Gastroesophageal sphincter (tissue), 3 donors: Measurements from ENCODE around the gene WWTR1.

Experiments
- EP300 ChIP-seq: sonication (generic); formaldehyde crosslinking; IDR thresholded peaks from one replicate; pipeline ENCODE4 v1.6.1; 2017; ENCODE audit warnings: antibody characterized with exemption, mild to moderate bottlenecking
- POLR2A ChIP-seq, 2 donors: fragments of 450-650 bp; IDR thresholded peaks; one replicate each; pipeline ENCODE4 v1.6.1; 2017; ENCODE audit warnings: antibody characterized with exemption in 2 of 2, mild to moderate bottlenecking in 2 of 2, moderate library complexity in 1 of 2
- POLR2AphosphoS5 ChIP-seq: sonication (generic); formaldehyde crosslinking; IDR thresholded peaks from one replicate; pipeline ENCODE4 v1.6.1; 2017; ENCODE audit warnings: antibody characterized with exemption
- TF ChIP-seq, protein P1 (sequence below), 4 experiments: fragments of 200-600 bp in 2 of 4; fragments of 450-650 bp in 2 of 4; sonication (generic) in 1 of 4; IDR thresholded peaks; one replicate each; pipeline ENCODE4 v1.5.1; 2017 to 2019; ENCODE audit warnings: antibody characterized with exemption in 4 of 4, mild to moderate bottlenecking in 2 of 4, moderate library complexity in 2 of 4

DNA sequence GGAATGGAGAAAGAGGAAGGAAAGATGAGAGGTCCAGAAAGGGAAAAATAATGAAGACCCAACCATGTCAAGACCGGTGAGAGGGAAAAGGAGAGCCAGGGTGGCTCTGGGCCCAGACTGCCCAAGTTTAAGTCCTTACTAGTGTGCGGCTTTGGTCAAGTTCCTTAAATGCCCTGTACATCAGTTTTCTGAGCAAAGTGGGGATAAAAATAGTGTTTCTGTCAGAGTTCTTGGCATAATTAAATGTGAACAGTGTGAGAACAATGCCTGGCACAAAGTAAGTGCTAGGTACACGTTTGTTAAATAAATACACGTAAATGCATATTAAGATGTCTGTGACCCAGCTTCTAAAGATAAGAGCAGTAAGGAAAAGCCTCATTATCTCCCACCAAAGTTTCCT, 23.8 kb downstream of the WWTR1 start:
- TF ChIP-seq, protein P1, sequence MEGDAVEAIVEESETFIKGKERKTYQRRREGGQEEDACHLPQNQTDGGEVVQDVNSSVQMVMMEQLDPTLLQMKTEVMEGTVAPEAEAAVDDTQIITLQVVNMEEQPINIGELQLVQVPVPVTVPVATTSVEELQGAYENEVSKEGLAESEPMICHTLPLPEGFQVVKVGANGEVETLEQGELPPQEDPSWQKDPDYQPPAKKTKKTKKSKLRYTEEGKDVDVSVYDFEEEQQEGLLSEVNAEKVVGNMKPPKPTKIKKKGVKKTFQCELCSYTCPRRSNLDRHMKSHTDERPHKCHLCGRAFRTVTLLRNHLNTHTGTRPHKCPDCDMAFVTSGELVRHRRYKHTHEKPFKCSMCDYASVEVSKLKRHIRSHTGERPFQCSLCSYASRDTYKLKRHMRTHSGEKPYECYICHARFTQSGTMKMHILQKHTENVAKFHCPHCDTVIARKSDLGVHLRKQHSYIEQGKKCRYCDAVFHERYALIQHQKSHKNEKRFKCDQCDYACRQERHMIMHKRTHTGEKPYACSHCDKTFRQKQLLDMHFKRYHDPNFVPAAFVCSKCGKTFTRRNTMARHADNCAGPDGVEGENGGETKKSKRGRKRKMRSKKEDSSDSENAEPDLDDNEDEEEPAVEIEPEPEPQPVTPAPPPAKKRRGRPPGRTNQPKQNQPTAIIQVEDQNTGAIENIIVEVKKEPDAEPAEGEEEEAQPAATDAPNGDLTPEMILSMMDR (IDR thresholded peaks at IDR 0.05), result no peak
- TF ChIP-seq POLR2A (IDR thresholded peaks at IDR 0.05) (no peak), EP300 (no peak), POLR2AphosphoS5 (no peak)
